Measurements from ENCODE around the gene DENND2A. TPM values are rescaled to one million over a fixed set of nuclear protein-coding genes. Genes with fewer than 3 reads are reported as not detected.
A peak's percentile ranks its signal among the peaks of the same experiment; 100 is the strongest.

DENND2A gene
- total RNA-seq, 1 experiment from 2014 or later: 7.3 TPM

GRCh38 chr7:140671966-140672365 is 31.4 kb upstream of the DENND2A start:
- H2BK120ac ChIP-seq (ENCODE audit: low read depth, low read length, poor library complexity, severe bottlenecking): no peak overlapping the region
- no peak overlapping the region for H2BK12ac ChIP-seq (ENCODE audit: insufficient read length, low read depth, low read length)
- peak overlapping the region in 2 of 3 experiments; percentile 34 to 68; a peak in 3 of 7 replicates for H3K27ac Mint-ChIP-seq
- H3K36me3 Mint-ChIP-seq (ENCODE audit: insufficient read depth in 1 of 3, low read depth in 3 of 3): peaks cover 0 to 3% (median 0%) of the 10 kb centered on the region in 3 experiments; a peak in 2 of 7 replicates
- no peaks in the 10 kb centered on the region for H4K20me1 ChIP-seq (ENCODE audit: control insufficient read depth, insufficient read depth, insufficient read length)
- H3K27me3 Mint-ChIP-seq (ENCODE audit: low read depth): peaks cover 3% of the 10 kb centered on the region; the same call in 1 of the 2 replicates
- H3K23ac ChIP-seq (ENCODE audit: insufficient read length, low read depth, low read length): no peak overlapping the region
- peaks cover 15 to 18% of the 10 kb centered on the region in 2 experiments for H3K4me1 Mint-ChIP-seq
- no peak overlapping the region for H3K9ac ChIP-seq (ENCODE audit: extremely low read depth, insufficient read length, low read length)
- peak; percentile 48 for DNase-seq
- H3K79me1 ChIP-seq (ENCODE audit: insufficient read depth, low read depth, low read length, poor library complexity, severe bottlenecking): no peaks in the 10 kb centered on the region
- peaks cover 6% of the 10 kb centered on the region for H3K23me2 ChIP-seq (ENCODE audit: insufficient read length, low read depth, low read length, poor library complexity, severe bottlenecking)
- no CpG with 5 or more reads among the region's 15 CpGs for WGBS (ENCODE audit: extremely low coverage, insufficient read length, low lambda C conversion rate)
- no peak for TF ChIP-seq CTCF (conservative IDR thresholded peaks at IDR 0.05)
- H3K18ac ChIP-seq (ENCODE audit: insufficient read length, low read depth, low read length): no peak overlapping the region
- no peak overlapping the region for H3K14ac ChIP-seq (ENCODE audit: insufficient read depth, low read length)
- H3K27ac ChIP-seq (ENCODE audit: insufficient read length, low read depth, low read length): no peak overlapping the region
- no peaks in the 10 kb centered on the region; the same call in 1 of the 2 replicates for H3K27me3 ChIP-seq (ENCODE audit: insufficient read depth, low read length)
- H3K9me3 ChIP-seq (ENCODE audit: control insufficient read depth, low read depth, low read length): no peaks in the 10 kb centered on the region
- no peak overlapping the region for H2BK20ac ChIP-seq (ENCODE audit: low read depth, low read length, poor library complexity, severe bottlenecking)
- no peak overlapping the region for H2BK5ac ChIP-seq (ENCODE audit: insufficient read length, low read length)
- no peak overlapping the region for H2BK15ac ChIP-seq (ENCODE audit: low read depth, low read length)
- H3T11ph ChIP-seq (ENCODE audit: low read length): no peak overlapping the region
- no peak overlapping the region for H4K91ac ChIP-seq (ENCODE audit: insufficient read length, low read depth, low read length)
- H3K56ac ChIP-seq (ENCODE audit: insufficient read length, low read depth, low read length): no peak overlapping the region
- H3K4me3 Mint-ChIP-seq: peak overlapping the region; percentile 61 to 83
- no peaks in the 10 kb centered on the region; the same call in 1 of the 2 replicates for H3K4me1 ChIP-seq (ENCODE audit: insufficient read depth, low read length)
- no peaks in the 10 kb centered on the region for H3K9me3 Mint-ChIP-seq
- no peak overlapping the region for H4K8ac ChIP-seq (replicated peaks; ENCODE audit: insufficient read length, low read depth, low read length)
- no peak overlapping the region for H4K5ac ChIP-seq (ENCODE audit: insufficient read length, low read depth, low read length)
- H3K79me2 ChIP-seq (ENCODE audit: insufficient read depth, low read length): no peaks in the 10 kb centered on the region
- H2AK5ac ChIP-seq (ENCODE audit: insufficient read length, low read length): no peak overlapping the region
- peak overlapping the region; percentile 85 for H2AFZ ChIP-seq (ENCODE audit: low read length)
- no peak overlapping the region for H3K4ac ChIP-seq (ENCODE audit: low read depth, low read length)
- H3K4me2 ChIP-seq (ENCODE audit: insufficient read depth, insufficient read length, low read length): peak overlapping the region; percentile 19
